Upper lobe of left lung (tissue), 6 donors: ENCODE results near the gene FOXP1. TPM values are rescaled to one million over a fixed set of nuclear protein-coding genes. Genes with fewer than 3 reads are reported as not detected.

Source experiments
- ATAC-seq, 2 donors: fragments of 200-7000 bp; cut with Tn5 transposase; one replicate each; pipeline ENCODE4 v1.9.1; 2022; ENCODE audit warnings: mild to moderate bottlenecking in 2 of 2, moderate library complexity in 2 of 2; ENCODE audit not compliant: low FRiP score in 2 of 2
- DNase-seq, 2 donors: peaks; one replicate each; pipeline ENCODE4 v3.0.0-alpha.2; 2019 to 2020
- H3K27ac ChIP-seq, 4 donors: fragments of 200-600 bp; sonication (generic); one replicate each; pipeline ENCODE4 v1.5.1; 2016 to 2019
- H3K27me3 ChIP-seq, 4 donors: fragments of 200-600 bp; sonication (generic); one replicate each; pipeline ENCODE4 v1.5.1; 2017 to 2019
- H3K36me3 ChIP-seq, 4 donors: fragments of 200-600 bp; sonication (generic); one replicate each; pipeline ENCODE4 v1.5.1; 2016 to 2019
- H3K4me1 ChIP-seq, 4 donors: fragments of 200-600 bp; sonication (generic); one replicate each; pipeline ENCODE4 v1.5.1; 2018 to 2019
- H3K4me3 ChIP-seq, 4 donors: fragments of 200-600 bp; sonication (generic); one replicate each; pipeline ENCODE4 v1.5.1; 2017 to 2019; ENCODE audit warnings: mild to moderate bottlenecking in 2 of 4, moderate library complexity in 1 of 4
- H3K9me3 ChIP-seq, 4 donors: fragments of 200-600 bp; sonication (generic); one replicate each; pipeline ENCODE4 v1.5.1; 2018 to 2019
- EP300 ChIP-seq, 4 donors: sonication (generic); formaldehyde crosslinking; IDR thresholded peaks; one replicate each; pipeline ENCODE4 v1.5.1; 2017; ENCODE audit warnings: antibody characterized with exemption in 4 of 4, control low read depth in 2 of 4
- POLR2A ChIP-seq, 4 donors: fragments of 450-650 bp; IDR thresholded peaks; one replicate each; pipeline ENCODE4 v1.5.1; 2016 to 2017; ENCODE audit warnings: antibody characterized with exemption in 4 of 4, mild to moderate bottlenecking in 2 of 4
- POLR2AphosphoS5 ChIP-seq, 2 donors: sonication (generic); formaldehyde crosslinking; IDR thresholded peaks; one replicate each; pipeline ENCODE4 v1.5.1; 2017; ENCODE audit warnings: antibody characterized with exemption in 2 of 2
- WGBS, 2 donors: methylation state at CpG; one replicate each; pipeline ENCODE4 v1.1.5; 2017 to 2018; 5-methylcytosine and 5-hydroxymethylcytosine counted together
- total RNA-seq, 6 donors: library from RNA; depleted of rRNA in 4 of 6; stranded (reverse); fragments of >200 nt in 4 of 6; gene quantifications; one replicate each; pipeline versions ENCODE4 v1.1.0 to v1.2.1, GENCODE V29; 2016 to 2021
- TF ChIP-seq, protein P1 (sequence below), 6 experiments: fragments of 450-650 bp in 4 of 6; fragments of 200-600 bp in 2 of 6; sonication (generic) in 2 of 6; IDR thresholded peaks; one replicate each; pipeline ENCODE4 v1.5.1; 2016 to 2019; ENCODE audit warnings: antibody characterized with exemption in 6 of 6
- donor health status: DM: no; HTN: no; CAD: no; lungs with moderate emphysema.
- donor health status: DM: no; HTN: yes; CAD: no; lungs with severe emphysema.

FOXP1 gene
- total RNA-seq, 6 donors from 2014 or later = 103 to 248 (median 134) TPM

DNA sequence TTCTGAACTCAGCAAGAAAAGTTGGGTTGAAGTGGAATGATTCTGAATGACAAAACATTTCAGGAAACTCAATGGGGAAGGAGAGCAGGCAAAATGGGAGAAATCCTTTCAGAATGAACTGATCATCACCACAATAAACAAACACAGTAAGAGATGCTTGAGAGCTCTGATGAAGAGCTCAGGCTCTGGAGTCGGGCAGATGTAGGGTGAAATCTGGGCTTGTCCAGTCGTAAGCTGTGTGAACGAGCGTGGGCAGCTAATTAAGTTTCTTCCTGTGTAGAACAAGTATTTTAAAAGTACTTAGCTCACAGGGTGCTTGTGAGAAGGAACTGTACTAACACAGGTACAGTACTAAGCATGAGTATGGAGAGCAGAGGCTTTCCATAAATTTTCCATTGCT, 406.2 kb downstream of the FOXP1 start:
- Histone ChIP-seq H3K36me3 (no peaks in the 10 kb centered on the region), H3K4me1 (peaks cover 0 to 13% (median 3%) of the 10 kb centered on the region in 4 donors), H3K27ac (no peak overlapping the region), H3K9me3 (no peaks in the 10 kb centered on the region), H3K27me3 (no peaks in the 10 kb centered on the region), H3K4me3 (no peak overlapping the region)
- DNase-seq = no peak
- 61 to 82% methylated on average over 4 of the region's 4 CpGs for WGBS, 2 donors
- ATAC-seq = no peak
- TF ChIP-seq POLR2AphosphoS5 (IDR thresholded peaks at IDR 0.05) (no peak), EP300 (IDR thresholded peaks at IDR 0.05) (no peak), POLR2A (IDR thresholded peaks at IDR 0.05) (no peak)
- TF ChIP-seq, protein P1, sequence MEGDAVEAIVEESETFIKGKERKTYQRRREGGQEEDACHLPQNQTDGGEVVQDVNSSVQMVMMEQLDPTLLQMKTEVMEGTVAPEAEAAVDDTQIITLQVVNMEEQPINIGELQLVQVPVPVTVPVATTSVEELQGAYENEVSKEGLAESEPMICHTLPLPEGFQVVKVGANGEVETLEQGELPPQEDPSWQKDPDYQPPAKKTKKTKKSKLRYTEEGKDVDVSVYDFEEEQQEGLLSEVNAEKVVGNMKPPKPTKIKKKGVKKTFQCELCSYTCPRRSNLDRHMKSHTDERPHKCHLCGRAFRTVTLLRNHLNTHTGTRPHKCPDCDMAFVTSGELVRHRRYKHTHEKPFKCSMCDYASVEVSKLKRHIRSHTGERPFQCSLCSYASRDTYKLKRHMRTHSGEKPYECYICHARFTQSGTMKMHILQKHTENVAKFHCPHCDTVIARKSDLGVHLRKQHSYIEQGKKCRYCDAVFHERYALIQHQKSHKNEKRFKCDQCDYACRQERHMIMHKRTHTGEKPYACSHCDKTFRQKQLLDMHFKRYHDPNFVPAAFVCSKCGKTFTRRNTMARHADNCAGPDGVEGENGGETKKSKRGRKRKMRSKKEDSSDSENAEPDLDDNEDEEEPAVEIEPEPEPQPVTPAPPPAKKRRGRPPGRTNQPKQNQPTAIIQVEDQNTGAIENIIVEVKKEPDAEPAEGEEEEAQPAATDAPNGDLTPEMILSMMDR (IDR thresholded peaks at IDR 0.05) = no peak

DNA sequence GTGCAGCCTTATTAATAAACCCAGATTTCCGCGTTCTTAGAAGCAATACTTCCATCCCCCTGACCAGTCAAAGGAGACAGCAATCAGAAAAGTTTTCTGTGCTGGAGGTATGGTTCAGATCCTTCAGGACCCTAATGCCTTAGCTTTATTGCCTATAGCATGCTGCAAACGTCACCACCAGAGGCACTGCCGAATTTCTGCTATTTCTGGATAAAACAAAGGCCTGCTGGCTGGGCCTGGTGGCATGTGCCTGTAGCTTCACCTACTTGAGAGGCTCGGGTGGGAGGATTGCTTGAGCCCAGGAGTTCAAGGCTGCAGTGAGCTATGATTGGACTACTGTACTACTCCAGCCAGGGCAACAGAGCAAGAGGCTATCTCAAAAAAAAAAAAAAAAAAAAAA, 407.2 kb downstream of the FOXP1 start:
- Histone ChIP-seq H3K9me3 (no peaks in the 10 kb centered on the region), H3K27ac (no peak overlapping the region), H3K36me3 (no peaks in the 10 kb centered on the region), H3K4me3 (no peak overlapping the region), H3K27me3 (no peaks in the 10 kb centered on the region), H3K4me1 (peaks cover 0 to 13% (median 3%) of the 10 kb centered on the region in 4 donors)
- ATAC-seq (no peak), DNase-seq (no peak)
- 95 to 98% methylated on average over 5 of the region's 5 CpGs for WGBS, 2 donors
- TF ChIP-seq, protein P1 (IDR thresholded peaks at IDR 0.05) = no peak
- TF ChIP-seq POLR2A (IDR thresholded peaks at IDR 0.05) = no peak

DNA sequence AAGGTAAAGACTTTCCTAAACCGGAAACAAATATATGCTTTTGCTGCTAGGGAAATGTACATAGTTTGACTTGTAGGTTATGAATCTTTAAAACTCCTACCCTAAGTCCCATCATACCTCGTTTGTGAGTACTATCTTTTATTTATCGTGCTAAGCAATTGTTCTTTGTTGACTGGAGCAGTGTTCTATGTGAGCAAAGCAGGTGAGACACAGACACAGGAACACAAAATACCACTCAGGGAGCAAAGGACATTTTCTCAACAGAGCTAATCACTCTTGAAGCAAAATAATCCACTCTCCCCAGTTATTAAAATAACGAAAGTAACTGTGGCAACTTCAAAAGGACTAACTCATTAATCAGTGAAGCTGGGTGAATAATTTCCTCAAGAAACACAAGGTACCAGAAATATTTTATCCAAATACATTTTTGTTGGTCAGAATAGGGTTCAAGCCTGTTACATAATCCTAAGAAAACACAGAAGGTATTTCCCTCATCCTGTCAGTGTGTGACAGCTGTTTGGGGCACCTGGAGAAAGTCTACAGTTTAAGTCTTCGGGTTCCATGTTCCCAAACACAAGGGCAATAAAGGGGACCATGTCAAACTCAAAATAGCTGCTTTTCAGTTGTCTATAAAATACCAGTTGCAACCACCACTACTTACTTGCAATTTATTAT, 407.7 kb downstream of the FOXP1 start:
- H3K27me3 ChIP-seq = no peaks in the 10 kb centered on the region
- ATAC-seq (no peak), DNase-seq (no peak)
- no peak for TF ChIP-seq POLR2A (IDR thresholded peaks at IDR 0.05)
- no peak for TF ChIP-seq EP300 (IDR thresholded peaks at IDR 0.05)
- TF ChIP-seq POLR2AphosphoS5 (IDR thresholded peaks at IDR 0.05) = no peak
- TF ChIP-seq, protein P1 (IDR thresholded peaks at IDR 0.05) = no peak
- no peaks in the 10 kb centered on the region for H3K9me3 ChIP-seq
- no peak overlapping the region for H3K4me3 ChIP-seq
- no peak overlapping the region for H3K27ac ChIP-seq
- H3K36me3 ChIP-seq = no peaks in the 10 kb centered on the region
- peaks cover 0 to 13% (median 3%) of the 10 kb centered on the region in 4 donors for H3K4me1 ChIP-seq
- WGBS, 2 donors = 78 to 81% methylated on average over 5 of the region's 5 CpGs

DNA sequence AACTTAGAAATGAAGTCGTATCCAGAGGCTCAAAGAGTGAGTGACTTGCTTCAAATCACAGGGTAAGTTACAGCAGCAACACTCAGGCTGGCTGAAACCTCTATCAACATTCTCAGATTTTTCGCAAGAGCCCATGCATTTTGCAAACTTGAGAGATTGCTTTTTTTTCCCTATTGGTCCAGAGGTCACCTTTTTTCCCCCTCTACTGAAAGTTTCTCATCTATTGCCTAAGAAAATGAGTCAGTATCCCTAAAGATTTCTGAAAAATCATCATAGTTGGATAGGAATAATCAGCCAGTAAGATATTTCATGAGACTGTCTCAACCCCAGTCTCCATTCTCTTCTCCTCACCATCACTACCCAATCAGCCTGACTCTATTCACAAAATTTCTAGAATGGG, 410.6 kb downstream of the FOXP1 start:
- DNase-seq = no peak
- H3K9me3 ChIP-seq = no peaks in the 10 kb centered on the region
- TF ChIP-seq, protein P1 (IDR thresholded peaks at IDR 0.05) = no peak
- TF ChIP-seq EP300 (IDR thresholded peaks at IDR 0.05) (no peak), POLR2AphosphoS5 (IDR thresholded peaks at IDR 0.05) (no peak), POLR2A (IDR thresholded peaks at IDR 0.05) (no peak)
- 50 to 73% methylated on average over 2 of the region's 2 CpGs for WGBS, 2 donors
- no peaks in the 10 kb centered on the region for H3K27me3 ChIP-seq
- H3K4me1 ChIP-seq = peaks cover 0 to 21% (median 8%) of the 10 kb centered on the region in 4 donors
- peak in 1 of 2 donors; percentile 85 for ATAC-seq
- no peak overlapping the region for H3K27ac ChIP-seq
- H3K36me3 ChIP-seq = no peaks in the 10 kb centered on the region
- H3K4me3 ChIP-seq = no peak overlapping the region

DNA sequence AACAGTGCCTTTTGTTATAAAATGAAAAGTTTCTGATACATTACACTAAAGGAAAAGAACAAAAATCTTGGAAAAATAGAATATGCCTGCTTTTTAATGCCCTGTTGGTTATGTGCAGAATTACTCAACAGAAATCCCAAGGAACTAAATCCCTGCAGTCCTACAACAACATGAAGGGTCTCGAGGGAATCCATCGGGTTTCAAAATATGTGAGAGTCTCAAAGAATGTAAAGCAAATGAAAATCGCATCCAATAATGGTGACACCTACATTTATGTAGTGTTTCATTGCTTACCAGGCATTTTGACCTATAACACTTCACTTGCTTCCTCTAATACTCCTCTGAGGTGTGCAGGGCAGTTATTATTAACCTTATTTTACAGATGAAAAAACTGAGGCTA, 411.3 kb downstream of the FOXP1 start:
- H3K4me3 ChIP-seq = no peak overlapping the region
- no peaks in the 10 kb centered on the region for H3K36me3 ChIP-seq
- no peaks in the 10 kb centered on the region for H3K27me3 ChIP-seq
- 69 to 75% methylated on average over 3 of the region's 3 CpGs for WGBS, 2 donors
- DNase-seq (no peak), ATAC-seq (no peak)
- peaks cover 0 to 23% (median 8%) of the 10 kb centered on the region in 4 donors for H3K4me1 ChIP-seq
- no peak for TF ChIP-seq EP300 (IDR thresholded peaks at IDR 0.05)
- no peak for TF ChIP-seq POLR2A (IDR thresholded peaks at IDR 0.05)
- TF ChIP-seq, protein P1 (IDR thresholded peaks at IDR 0.05) = no peak
- no peak for TF ChIP-seq POLR2AphosphoS5 (IDR thresholded peaks at IDR 0.05)
- H3K9me3 ChIP-seq = no peaks in the 10 kb centered on the region
- no peak overlapping the region for H3K27ac ChIP-seq
